Astrocyte (in vitro differentiated cells and primary cell): ENCODE data around the gene CDH23. TPM values are rescaled to one million over a fixed set of nuclear protein-coding genes. Genes with fewer than 3 reads are reported as not detected.

ENCODE experiments used
- DNase-seq: peaks from one replicate; pipeline ENCODE4 v3.0.0-alpha.2; 2010; ENCODE audit warnings: low read depth
- FAIRE-seq: peaks from 2 replicates; lab custom pipeline; 2011; peaks lifted over from hg19 to GRCh38; lab: Jason Lieb, UNC
- H2AFZ ChIP-seq: 2 replicates; pipeline ENCODE4 v1.6.0; 2012; ENCODE audit warnings: low read depth, low read length, inconsistent platforms
- H3K27ac ChIP-seq: 2 replicates; pipeline ENCODE4 v1.5.1; 2011; ENCODE audit warnings: low read depth, low read length, inconsistent platforms
- H3K27me3 ChIP-seq: 2 replicates; pipeline ENCODE4 v1.6.0; 2011; ENCODE audit warnings: low read length, inconsistent platforms; ENCODE audit not compliant: insufficient read depth
- H3K36me3 ChIP-seq: 2 replicates; pipeline ENCODE4 v1.5.1; 2011; ENCODE audit warnings: low read length, inconsistent platforms; ENCODE audit not compliant: insufficient read depth
- H3K4me1 ChIP-seq: 2 replicates; pipeline ENCODE4 v1.5.1; 2011; ENCODE audit warnings: low read length, inconsistent platforms; ENCODE audit not compliant: insufficient read depth
- H3K4me2 ChIP-seq: 2 replicates; pipeline ENCODE4 v1.6.0; 2012; ENCODE audit warnings: low read length, inconsistent platforms
- H3K4me3 ChIP-seq: 2 replicates; pipeline ENCODE4 v1.5.1; 2011; ENCODE audit warnings: low read depth, mild to moderate bottlenecking, low read length, inconsistent platforms; ENCODE audit not compliant: insufficient read depth
- H3K79me2 ChIP-seq: 2 replicates; pipeline ENCODE4 v1.6.0; 2012; ENCODE audit warnings: mild to moderate bottlenecking, low read length, inconsistent platforms; ENCODE audit not compliant: insufficient read depth
- H3K9ac ChIP-seq: 2 replicates; pipeline ENCODE4 v1.6.0; 2012; ENCODE audit warnings: mild to moderate bottlenecking, low read length, inconsistent platforms
- H3K9me3 ChIP-seq: 2 replicates; pipeline ENCODE4 v1.5.1; 2012; ENCODE audit warnings: low read depth, mild to moderate bottlenecking, low read length, inconsistent platforms; ENCODE audit not compliant: insufficient read depth
- H4K20me1 ChIP-seq: 2 replicates; pipeline ENCODE4 v1.6.0; 2012; ENCODE audit warnings: low read length, inconsistent platforms; ENCODE audit not compliant: insufficient read depth
- H3K27ac Mint-ChIP-seq: one replicate; pipeline ENCODE4 v1.8.0; 2021; ENCODE audit warnings: mild to moderate bottlenecking, mixed read lengths; ENCODE audit not compliant: unreplicated experiment
- H3K27me3 Mint-ChIP-seq: one replicate; pipeline ENCODE4 v1.8.0; 2021; ENCODE audit warnings: low read depth, mixed read lengths; ENCODE audit not compliant: unreplicated experiment
- H3K36me3 Mint-ChIP-seq: one replicate; pipeline ENCODE4 v1.8.0; 2021; ENCODE audit warnings: low read depth, mixed read lengths; ENCODE audit not compliant: unreplicated experiment
- H3K4me1 Mint-ChIP-seq: one replicate; pipeline ENCODE4 v1.8.0; 2021; ENCODE audit warnings: low read depth, mixed read lengths; ENCODE audit not compliant: unreplicated experiment
- H3K4me3 Mint-ChIP-seq: one replicate; pipeline ENCODE4 v1.8.0; 2021; ENCODE audit warnings: mild to moderate bottlenecking, moderate library complexity, mixed read lengths; ENCODE audit not compliant: unreplicated experiment
- H3K9me3 Mint-ChIP-seq: one replicate; pipeline ENCODE4 v1.8.0; 2021; ENCODE audit warnings: mild to moderate bottlenecking, mixed read lengths; ENCODE audit not compliant: unreplicated experiment
- CTCF ChIP-seq: IDR thresholded peaks from 2 replicates; pipeline ENCODE4 v1.5.1; 2011; ENCODE audit warnings: low read depth, mild to moderate bottlenecking, inconsistent platforms, low read length, moderate library complexity; ENCODE audit not compliant: insufficient read depth
- EZH2 ChIP-seq: IDR thresholded peaks from 2 replicates; pipeline ENCODE4 v1.6.1; 2012; ENCODE audit warnings: mild to moderate bottlenecking, low read length, inconsistent platforms; ENCODE audit not compliant: insufficient read depth
- total RNA-seq: library from RNA; stranded (reverse); gene quantifications from 2 replicates; pipeline ENCODE4 v1.2.1, GENCODE V29; 2021

CDH23 gene
- total RNA-seq, 1 donor from 2014 or later, result not detected

DNA sequence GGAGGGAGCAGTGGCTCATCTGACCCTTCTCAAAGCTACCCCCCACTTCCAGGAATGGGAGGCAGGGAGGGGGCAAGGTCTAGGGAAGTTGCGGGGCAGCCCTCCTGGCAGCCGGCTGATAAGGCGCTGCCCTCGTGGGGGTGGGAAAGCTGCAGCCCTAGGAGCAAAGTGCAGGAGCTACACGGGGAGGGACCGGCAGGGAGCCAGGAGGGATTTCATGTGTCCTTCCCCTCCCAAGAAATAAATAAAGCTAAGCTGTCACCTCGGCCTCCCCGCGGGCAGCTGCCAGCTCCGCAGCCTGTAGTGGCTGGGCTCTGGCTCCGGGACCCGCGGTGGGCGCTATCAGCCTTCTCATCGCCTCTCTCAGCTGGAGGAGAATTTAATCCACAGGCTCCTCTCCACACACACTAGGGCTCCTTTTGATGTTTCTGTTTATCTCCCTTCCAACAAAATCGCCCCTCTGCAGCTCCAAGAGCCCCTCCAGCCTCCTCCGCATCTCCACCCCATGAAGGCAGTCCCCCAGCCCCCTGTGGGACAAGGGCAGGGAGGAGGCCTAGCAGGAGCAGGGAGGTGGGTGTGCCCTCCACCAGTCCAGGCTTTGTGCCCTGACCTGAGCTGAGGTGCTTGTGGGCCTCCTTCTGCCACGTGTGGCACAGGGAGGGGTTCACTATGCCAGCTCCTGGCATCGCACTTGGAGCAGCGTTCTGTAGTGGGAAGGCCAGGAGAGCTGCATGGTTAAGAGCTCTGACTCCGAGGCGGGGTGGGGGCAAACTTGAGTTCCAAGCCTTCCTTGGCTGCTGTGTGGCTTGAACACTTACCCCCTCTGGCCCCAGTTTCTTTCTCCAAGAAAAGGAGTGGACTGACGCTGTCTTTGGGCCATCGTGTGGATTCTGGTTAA, 242.4 kb downstream of the CDH23 start:
- Mint-ChIP-seq H3K9me3 (no peaks in the 10 kb centered on the region), H3K27ac (no peak overlapping the region), H3K27me3 (peaks cover 62% of the 10 kb centered on the region), H3K36me3 (no peaks in the 10 kb centered on the region), H3K4me3 (no peak overlapping the region), H3K4me1 (no peaks in the 10 kb centered on the region)
- no peaks in the 10 kb centered on the region for H3K36me3 ChIP-seq
- no peak overlapping the region for H3K27ac ChIP-seq
- DNase-seq (no peak), FAIRE-seq (no peak)
- H3K4me1 ChIP-seq, result no peaks in the 10 kb centered on the region
- H3K4me2 ChIP-seq, result no peak overlapping the region
- no peak overlapping the region for H3K9ac ChIP-seq
- peaks cover 17% of the 10 kb centered on the region for H3K27me3 ChIP-seq
- no peaks in the 10 kb centered on the region for H3K79me2 ChIP-seq
- TF ChIP-seq CTCF (no peak), EZH2 (no peak)
- H3K9me3 ChIP-seq, result no peaks in the 10 kb centered on the region
- no peak overlapping the region for H2AFZ ChIP-seq
- no peaks in the 10 kb centered on the region for H4K20me1 ChIP-seq
- H3K4me3 ChIP-seq, result no peak overlapping the region

GRCh38 chr10:71640607-71641006, 243.9 kb downstream of the CDH23 start:
- Histone ChIP-seq H3K79me2 (no peaks in the 10 kb centered on the region), H2AFZ (no peak overlapping the region), H3K4me1 (no peaks in the 10 kb centered on the region), H3K27ac (no peak overlapping the region), H3K36me3 (no peaks in the 10 kb centered on the region), H3K9ac (no peak overlapping the region), H4K20me1 (no peaks in the 10 kb centered on the region), H3K4me2 (no peak overlapping the region), H3K27me3 (peaks cover 9% of the 10 kb centered on the region), H3K4me3 (no peak overlapping the region), H3K9me3 (no peaks in the 10 kb centered on the region)
- no peak for TF ChIP-seq CTCF
- TF ChIP-seq EZH2, result no peak
- H3K9me3 Mint-ChIP-seq, result no peaks in the 10 kb centered on the region
- DNase-seq (no peak), FAIRE-seq (no peak)
- H3K4me1 Mint-ChIP-seq, result no peaks in the 10 kb centered on the region
- no peak overlapping the region for H3K4me3 Mint-ChIP-seq
- H3K27me3 Mint-ChIP-seq, result peaks cover 55% of the 10 kb centered on the region
- H3K36me3 Mint-ChIP-seq, result no peaks in the 10 kb centered on the region
- no peak overlapping the region for H3K27ac Mint-ChIP-seq

DNA sequence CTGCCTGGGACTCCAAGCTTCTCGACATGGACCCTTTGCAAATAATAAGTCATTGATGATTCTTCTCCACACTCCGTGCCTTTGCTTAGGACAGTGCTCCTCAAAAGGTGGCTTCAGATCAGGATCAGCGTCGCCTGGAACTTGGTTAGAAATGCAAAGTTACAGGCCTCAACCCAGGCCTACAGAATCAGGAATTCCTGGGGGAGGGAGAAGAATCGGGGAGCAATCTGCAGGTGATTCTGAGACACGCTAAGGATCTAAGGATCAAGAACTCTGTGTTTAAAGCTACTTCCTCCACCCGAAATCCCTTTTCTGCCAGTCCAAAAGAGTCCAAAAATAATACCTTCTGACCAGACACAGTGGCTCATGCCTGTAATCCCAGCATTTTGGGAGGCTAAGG, 244.7 kb downstream of the CDH23 start:
- Histone ChIP-seq H3K36me3 (no peaks in the 10 kb centered on the region), H3K4me3 (no peak overlapping the region), H3K79me2 (no peaks in the 10 kb centered on the region), H2AFZ (no peak overlapping the region), H3K9ac (no peak overlapping the region), H3K9me3 (no peaks in the 10 kb centered on the region), H3K4me2 (no peak overlapping the region), H3K4me1 (no peaks in the 10 kb centered on the region), H3K27ac (no peak overlapping the region), H3K27me3 (peaks cover 11% of the 10 kb centered on the region), H4K20me1 (no peaks in the 10 kb centered on the region)
- peaks cover 54% of the 10 kb centered on the region for H3K27me3 Mint-ChIP-seq
- TF ChIP-seq EZH2, result no peak
- TF ChIP-seq CTCF, result no peak
- H3K4me3 Mint-ChIP-seq, result no peak overlapping the region
- no peak overlapping the region for H3K27ac Mint-ChIP-seq
- FAIRE-seq (no peak), DNase-seq (no peak)
- H3K36me3 Mint-ChIP-seq, result no peaks in the 10 kb centered on the region
- H3K9me3 Mint-ChIP-seq, result no peaks in the 10 kb centered on the region
- no peaks in the 10 kb centered on the region for H3K4me1 Mint-ChIP-seq
